A549 (cell line): ENCODE measurements around the gene IFI27L2. TPM values are rescaled to one million over a fixed set of nuclear protein-coding genes. Genes with fewer than 3 reads are reported as not detected.

Experiments
- ATAC-seq, 2 experiments: fragments of 200-7000 bp in 1 of 2; fragments of >200 bp in 1 of 2; cut with Nextera tagmentation in 1 of 2; cut with Tn5 transposase in 1 of 2; 3 replicates each; pipeline versions ENCODE4 v1.8.0 to v1.9.1; 2018 to 2020; ENCODE audit warnings: mild to moderate bottlenecking in 1 of 2, moderate library complexity in 1 of 2
- CTCF ChIA-PET: fragments of 300-600 bp; sonication (Branson Sonifier 250); formaldehyde crosslinking; extraction: SDS; loops from one replicate; lab custom pipeline; 2021; ENCODE audit warnings: antibody characterized with exemption, inconsistent platforms; lab: Yijun Ruan, JAX
- POLR2A ChIA-PET: fragments of 350-600 bp; formaldehyde crosslinking; extraction: SDS; loops from one replicate; lab custom pipeline; 2021; ENCODE audit warnings: antibody characterized with exemption, inconsistent platforms; lab: Yijun Ruan, JAX
- DNase-seq, 2 experiments: peaks; one replicate each; pipeline versions ENCODE4 v3.0.0 to v3.0.0-alpha.2; 2011 to 2016; ENCODE audit warnings: low read depth in 1 of 2, low spot score in 1 of 2
- FAIRE-seq: peaks from 2 replicates; lab custom pipeline; 2011; peaks lifted over from hg19 to GRCh38; lab: Jason Lieb, UNC
- H3K27ac ChIP-seq, 2 experiments: fragments of >200 bp; sonication (Bioruptor Twin); formaldehyde crosslinking; 3 replicates each; pipeline ENCODE4 v1.5.1; 2016 to 2017
- H3K4me1 ChIP-seq: fragments of >200 bp; sonication (Bioruptor Twin); formaldehyde crosslinking; 3 replicates; pipeline ENCODE4 v1.6.1; 2016
- H3K4me2 ChIP-seq: fragments of >200 bp; sonication (Bioruptor Twin); formaldehyde crosslinking; 3 replicates; pipeline ENCODE4 v1.6.1; 2016
- H3K4me3 ChIP-seq: fragments of >200 bp; sonication (Bioruptor Twin); formaldehyde crosslinking; 3 replicates; pipeline ENCODE4 v1.5.1; 2016
- H3K9me3 ChIP-seq: fragments of >200 bp; sonication (Bioruptor Twin); formaldehyde crosslinking; 3 replicates; pipeline ENCODE4 v1.6.1; 2016
- BCL3 ChIP-seq: fragments of >200 bp; sonication (Bioruptor Twin); formaldehyde crosslinking; IDR thresholded peaks from 3 replicates; pipeline ENCODE4 v1.6.1; 2016
- CBX8 ChIP-seq: fragments of 200-600 bp; sonication (generic); IDR thresholded peaks from 2 replicates; pipeline ENCODE4 v1.6.1; 2016
- CTCF ChIP-seq: fragments of >200 bp; sonication (Bioruptor Twin); formaldehyde crosslinking; IDR thresholded peaks from 3 replicates; pipeline ENCODE4 v1.5.1; 2016
- EHF ChIP-seq: fragments of 250-450 bp; sonication (Bioruptor Pico); IDR thresholded peaks from 2 replicates; pipeline ENCODE4 v1.5.0; 2020; ENCODE audit warnings: mild to moderate bottlenecking
- ELK1 ChIP-seq: fragments of 150-350 bp; IDR thresholded peaks from 2 replicates; pipeline ENCODE4 v1.6.1; 2014; ENCODE audit warnings: low read depth, mild to moderate bottlenecking, low read length
- HDAC2 ChIP-seq: fragments of 200-600 bp; sonication (generic); IDR thresholded peaks from 2 replicates; pipeline ENCODE4 v1.6.1; 2016
- HOXB5 ChIP-seq: fragments of 250-450 bp; sonication (Bioruptor Pico); IDR thresholded peaks from 2 replicates; pipeline ENCODE4 v1.5.0; 2020; ENCODE audit warnings: mild to moderate bottlenecking, moderate library complexity
- JUNB ChIP-seq: fragments of >200 bp; sonication (Bioruptor Twin); formaldehyde crosslinking; IDR thresholded peaks from 2 replicates; pipeline ENCODE4 v1.6.1; 2016
- MAFK ChIP-seq: fragments of 450-650 bp; IDR thresholded peaks from 2 replicates; pipeline ENCODE4 v1.6.1; 2014; ENCODE audit not compliant: partially characterized antibody
- MAX ChIP-seq: IDR thresholded peaks from 2 replicates; pipeline ENCODE4 v1.6.1; 2012
- NPAS2 ChIP-seq: fragments of 250-450 bp; sonication (Bioruptor Pico); IDR thresholded peaks from 2 replicates; pipeline ENCODE4 v1.8.0; 2022; ENCODE audit warnings: mild to moderate bottlenecking, moderate library complexity, borderline replicate concordance
- PHF8 ChIP-seq: fragments of 200-600 bp; sonication (generic); IDR thresholded peaks from 2 replicates; pipeline ENCODE4 v1.6.1; 2016; ENCODE audit warnings: low read depth, mild to moderate bottlenecking, antibody characterized with exemption, moderate library complexity, borderline replicate concordance
- RARB ChIP-seq: fragments of 250-450 bp; sonication (Bioruptor Pico); IDR thresholded peaks from 2 replicates; pipeline ENCODE4 v1.8.0; 2021; ENCODE audit warnings: mild to moderate bottlenecking, moderate library complexity
- RCOR1 ChIP-seq: fragments of 150-350 bp; IDR thresholded peaks from 2 replicates; pipeline ENCODE4 v1.6.1; 2014; ENCODE audit warnings: antibody characterized with exemption, low read length, low read depth
- RFX5 ChIP-seq: fragments of 450-650 bp; IDR thresholded peaks from 2 replicates; pipeline ENCODE4 v1.7.1; 2014; ENCODE audit warnings: antibody characterized with exemption, mild to moderate bottlenecking, moderate library complexity
- RNF2 ChIP-seq: fragments of 200-600 bp; sonication (generic); IDR thresholded peaks from 2 replicates; pipeline ENCODE4 v1.6.1; 2016; ENCODE audit warnings: low read depth, mild to moderate bottlenecking, antibody characterized with exemption, moderate library complexity, borderline replicate concordance
- SREBF2 ChIP-seq: fragments of 450-650 bp; IDR thresholded peaks from 2 replicates; pipeline ENCODE4 v1.6.1; 2014; ENCODE audit warnings: mild to moderate bottlenecking, moderate library complexity
- TFCP2L1 ChIP-seq: fragments of 250-450 bp; sonication (Bioruptor Pico); IDR thresholded peaks from 2 replicates; pipeline ENCODE4 v1.5.0; 2021; ENCODE audit warnings: mild to moderate bottlenecking
- ZC3H11A ChIP-seq: fragments of 450-650 bp; IDR thresholded peaks from 2 replicates; pipeline ENCODE4 v1.6.1; 2014; ENCODE audit warnings: antibody characterized with exemption, mild to moderate bottlenecking
- ZNF302 ChIP-seq: fragments of 250-450 bp; sonication (Bioruptor Pico); IDR thresholded peaks from 2 replicates; pipeline ENCODE4 v1.9.0; 2021; ENCODE audit warnings: inconsistent platforms, mild to moderate bottlenecking, moderate library complexity
- WGBS: methylation state at CpG from one replicate; pipeline ENCODE4 v1.1.6; 2017; ENCODE audit errors: missing lambda C conversion rate; 5-methylcytosine and 5-hydroxymethylcytosine counted together
- polyA plus RNA-seq, 4 experiments: library from polyadenylated mRNA; depleted of rRNA in 3 of 4; stranded (reverse); fragments of >200 nt; fragmentation: RNase III in 1 of 4; extraction: RNeasy Plus Mini Kit Qiagen cat#74134 plus additional on column Dnase treatment in 1 of 4; gene quantifications; 2 replicates in 3 of 4; 3 replicates in 1 of 4; pipeline ENCODE4 v1.2.3, GENCODE V29; 2011 to 2017

IFI27L2 gene
- polyA plus RNA-seq, 2 of the 4 experiments (the other 2 are of a cell fraction), result 20.3 to 64.4 TPM

GRCh38 chr14:94165744-94166143 is 36.3 kb upstream of the IFI27L2 start:
- CTCF ChIA-PET, result interaction anchor here (0.7 to 1.3 kb wide), 3 partner anchors 15 to 33 kb away, joined by 3 to 4 read pairs (median 3); no protein-coding TSS in a partner anchor
- TF ChIP-seq RNF2, result no peak
- TF ChIP-seq RFX5, result no peak
- TF ChIP-seq JUNB, result no peak
- TF ChIP-seq ELK1, result no peak
- no peak for TF ChIP-seq MAFK
- TF ChIP-seq NPAS2 (CRISPR knock-in tag), result no peak
- no peak for TF ChIP-seq SREBF2
- no peak for TF ChIP-seq RCOR1
- TF ChIP-seq HOXB5 (CRISPR knock-in tag), result no peak
- no peak overlapping the region for H3K4me3 ChIP-seq
- H3K4me1 ChIP-seq, result no peaks in the 10 kb centered on the region
- H3K9me3 ChIP-seq, result no peaks in the 10 kb centered on the region
- no peak overlapping the region for H3K4me2 ChIP-seq
- no peak for ATAC-seq
- DNase-seq, result no peak
- WGBS, result 31% methylated on average over 2 of the region's 3 CpGs
- POLR2A ChIA-PET, result interaction anchor here (0.7 kb wide), 1 partner anchor 10 kb away, joined by 3 read pairs; no protein-coding TSS in a partner anchor
- FAIRE-seq, result no peak
- no peak overlapping the region for H3K27ac ChIP-seq

GRCh38 chr14:94164685-94165431 is 35.5 kb upstream of the IFI27L2 start:
- Histone ChIP-seq H3K4me3 (no peak overlapping the region), H3K27ac (no peak overlapping the region), H3K9me3 (no peaks in the 10 kb centered on the region), H3K4me1 (no peaks in the 10 kb centered on the region), H3K4me2 (no peak overlapping the region)
- ATAC-seq (no peak), DNase-seq (no peak), FAIRE-seq (no peak)
- CTCF ChIA-PET, result interaction anchor here (0.7 to 1.3 kb wide), 3 partner anchors 16 to 32 kb away, joined by 3 to 4 read pairs (median 3); no protein-coding TSS in a partner anchor
- TF ChIP-seq RCOR1 (no peak), PHF8 (no peak), CTCF (no peak), ZNF302 (CRISPR knock-in tag) (no peak), EHF (CRISPR knock-in tag) (no peak), ELK1 (no peak), BCL3 (no peak), CBX8 (no peak), ZC3H11A (no peak), MAX (no peak), MAFK (no peak), TFCP2L1 (CRISPR knock-in tag) (no peak), RARB (CRISPR knock-in tag) (no peak), HDAC2 (no peak)
- POLR2A ChIA-PET, result no interaction called here
- 47% methylated on average over 20 of the region's 26 CpGs for WGBS
